ENCODE results near the gene SCARF1.

Gene SCARF1

GRCh38 chr17:1648963-1649843 lies 3.7 kb upstream of the SCARF1 start:
- TF ChIP-seq, protein P1, sequence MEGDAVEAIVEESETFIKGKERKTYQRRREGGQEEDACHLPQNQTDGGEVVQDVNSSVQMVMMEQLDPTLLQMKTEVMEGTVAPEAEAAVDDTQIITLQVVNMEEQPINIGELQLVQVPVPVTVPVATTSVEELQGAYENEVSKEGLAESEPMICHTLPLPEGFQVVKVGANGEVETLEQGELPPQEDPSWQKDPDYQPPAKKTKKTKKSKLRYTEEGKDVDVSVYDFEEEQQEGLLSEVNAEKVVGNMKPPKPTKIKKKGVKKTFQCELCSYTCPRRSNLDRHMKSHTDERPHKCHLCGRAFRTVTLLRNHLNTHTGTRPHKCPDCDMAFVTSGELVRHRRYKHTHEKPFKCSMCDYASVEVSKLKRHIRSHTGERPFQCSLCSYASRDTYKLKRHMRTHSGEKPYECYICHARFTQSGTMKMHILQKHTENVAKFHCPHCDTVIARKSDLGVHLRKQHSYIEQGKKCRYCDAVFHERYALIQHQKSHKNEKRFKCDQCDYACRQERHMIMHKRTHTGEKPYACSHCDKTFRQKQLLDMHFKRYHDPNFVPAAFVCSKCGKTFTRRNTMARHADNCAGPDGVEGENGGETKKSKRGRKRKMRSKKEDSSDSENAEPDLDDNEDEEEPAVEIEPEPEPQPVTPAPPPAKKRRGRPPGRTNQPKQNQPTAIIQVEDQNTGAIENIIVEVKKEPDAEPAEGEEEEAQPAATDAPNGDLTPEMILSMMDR (IDR thresholded peaks at IDR 0.05) = peak; percentile 88; the same call in 1 of the 2 replicates

DNA sequence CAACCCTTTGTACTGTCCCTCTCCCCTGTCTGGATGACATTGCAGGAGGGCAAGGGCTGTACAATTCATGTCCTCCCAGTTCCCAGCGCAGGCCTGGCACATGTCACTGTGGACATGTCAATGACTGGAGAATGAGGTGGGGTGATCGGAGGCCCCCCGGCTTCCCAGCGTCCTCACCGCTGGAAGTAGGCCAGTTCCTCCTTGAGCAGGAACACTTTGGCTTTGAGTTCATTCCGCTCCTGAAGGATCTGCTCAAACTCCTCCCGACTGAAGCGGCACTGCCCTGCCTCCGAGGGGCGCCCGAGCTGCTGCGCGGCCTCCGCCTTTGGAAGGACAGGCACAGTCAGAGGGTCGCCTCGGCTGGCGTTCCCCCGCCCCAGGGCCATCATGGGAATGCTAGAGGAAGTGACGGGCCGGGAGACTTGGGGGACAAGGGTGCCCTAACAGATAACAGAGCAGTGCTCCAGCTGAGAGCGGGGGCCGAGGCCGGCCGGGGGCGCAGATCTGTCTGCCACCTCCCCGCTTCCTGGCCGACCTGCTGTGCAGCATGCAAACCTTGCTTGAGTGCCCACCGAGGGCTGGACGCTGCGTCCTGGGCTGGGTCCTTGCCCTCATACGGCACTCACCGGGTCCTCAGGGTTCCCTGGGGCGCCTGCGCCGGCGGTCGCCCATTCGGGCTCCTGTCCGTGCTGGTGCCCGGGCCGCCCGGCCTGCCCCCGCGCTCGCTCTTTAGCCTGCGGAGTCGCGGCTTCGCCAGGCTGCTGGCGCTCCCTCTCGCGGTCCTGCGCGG lies 2.8 kb upstream of the SCARF1 start:
- TF ChIP-seq, protein P1 (IDR thresholded peaks at IDR 0.05) = no peak; the same call in 1 of the 2 replicates

- TF ChIP-seq, protein P1 (IDR thresholded peaks at IDR 0.05) = no peak
Measured at GRCh38 chr17:1647802-1648171, 2.3 kb upstream of the SCARF1 start.

DNA sequence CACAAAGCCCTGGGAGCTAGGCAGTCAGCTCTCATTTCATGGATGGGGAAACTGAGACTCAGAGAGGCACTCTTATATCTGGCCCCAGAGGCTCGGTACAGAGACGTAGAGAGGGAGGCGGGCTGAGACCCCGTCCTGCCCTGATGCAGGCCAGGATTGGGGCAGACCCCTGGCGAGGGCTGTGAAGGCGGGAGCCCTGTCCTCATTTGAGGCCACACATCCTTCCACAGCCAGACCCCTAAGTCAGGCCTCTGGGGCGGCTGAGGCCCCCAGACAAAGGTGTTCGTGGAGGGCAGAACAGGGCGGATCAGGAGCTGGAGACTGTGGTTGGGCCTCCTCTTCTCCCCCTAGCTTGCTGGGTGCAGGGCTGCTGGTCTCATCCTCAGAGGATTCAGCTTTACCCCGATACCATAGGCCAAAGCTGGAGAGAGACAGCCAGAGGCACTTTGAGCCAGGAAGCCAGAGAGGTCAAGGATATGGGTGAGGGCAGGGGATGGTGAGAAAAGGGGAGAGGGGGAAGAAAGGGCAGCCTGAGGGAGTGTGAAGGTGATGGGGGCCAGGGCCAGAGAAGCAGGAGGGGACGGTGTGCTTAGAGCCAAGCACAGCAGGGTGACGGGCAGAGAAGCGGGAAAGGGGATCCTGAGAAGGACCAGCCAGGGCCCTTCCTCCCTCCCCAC lies 805 bp upstream of the SCARF1 start:
- TF ChIP-seq, protein P1 (IDR thresholded peaks at IDR 0.05) = no peak

- TF ChIP-seq, protein P1 (IDR thresholded peaks at IDR 0.05) = no peak
Measured at GRCh38 chr17:1644493-1645206, 882 bp downstream of the SCARF1 start.

GRCh38 chr17:1643999-1644492 lies 1.5 kb downstream of the SCARF1 start:
- TF ChIP-seq, protein P1 (IDR thresholded peaks at IDR 0.05) = no peak
